ENCODE data around the gene TEN1. TPM values are rescaled to one million over a fixed set of nuclear protein-coding genes. Genes with fewer than 3 reads are reported as not detected.
A peak's percentile ranks its signal among the peaks of the same experiment; 100 is the strongest.
"Not testable (repeated sequence)": the region's sequence is repeated elsewhere in the genome, so short reads cannot be mapped to it uniquely, and the experiment has no call there.

The TEN1 gene
- polyA plus RNA-seq, 4 donors = 22.8 to 96.6 (median 54.7) TPM

- not testable (repeated sequence) for FAIRE-seq; DNase-seq; H3K9me3 ChIP-seq (ENCODE audit: control insufficient read depth in 2 of 2, insufficient read depth in 1 of 2, low read depth in 1 of 2, low read length in 1 of 2); H3K4me1 ChIP-seq (ENCODE audit: control insufficient read depth in 3 of 3, insufficient read depth in 2 of 3, low read depth in 1 of 3, low read length in 2 of 3); H3K27me3 ChIP-seq (ENCODE audit: control insufficient read depth in 3 of 3, insufficient read depth in 3 of 3, low read length in 3 of 3); H3K27ac ChIP-seq (ENCODE audit: low read depth in 1 of 3, low read length in 2 of 3); H3K4me3 ChIP-seq (ENCODE audit: low read depth in 1 of 3, low read length in 3 of 3)
- 91 to 96% (median 94%) methylated on average over 10 of the region's 10 CpGs for WGBS, 3 donors
- H3K36me3 ChIP-seq (ENCODE audit: control insufficient read depth in 3 of 3, insufficient read depth in 2 of 3, low read depth in 1 of 3, low read length in 3 of 3) = peaks cover 0 to 60% (median 17%) of the 10 kb centered on the region in 3 donors
Observed at GRCh38 chr17:75969044-75969443, 10.0 kb upstream of the TEN1 start.

GRCh38 chr17:75970011-75970523 lies 9.0 kb upstream of the TEN1 start:
- FAIRE-seq (no peak), DNase-seq (no peak)
- Histone ChIP-seq H3K4me1 (ENCODE audit: control insufficient read depth in 3 of 3, insufficient read depth in 2 of 3, low read depth in 1 of 3, low read length in 2 of 3) (peaks cover 2 to 8% (median 3%) of the 10 kb centered on the region in 3 donors), H3K4me3 (ENCODE audit: low read depth in 1 of 3, low read length in 3 of 3) (no peak overlapping the region), H3K36me3 (ENCODE audit: control insufficient read depth in 3 of 3, insufficient read depth in 2 of 3, low read depth in 1 of 3, low read length in 3 of 3) (peaks cover 0 to 65% (median 15%) of the 10 kb centered on the region in 3 donors), H3K9me3 (ENCODE audit: control insufficient read depth in 2 of 2, insufficient read depth in 1 of 2, low read depth in 1 of 2, low read length in 1 of 2) (no peaks in the 10 kb centered on the region), H3K27me3 (ENCODE audit: control insufficient read depth in 3 of 3, insufficient read depth in 3 of 3, low read length in 3 of 3) (no peaks in the 10 kb centered on the region), H3K27ac (ENCODE audit: low read depth in 1 of 3, low read length in 2 of 3) (peak overlapping the region in 2 of 3 donors; percentile 25 to 52)
- WGBS, 3 donors = 43 to 52% (median 45%) methylated on average over 4 of the region's 4 CpGs

GRCh38 chr17:75970626-75971025 lies 8.4 kb upstream of the TEN1 start:
- Histone ChIP-seq H3K27me3 (ENCODE audit: control insufficient read depth in 3 of 3, insufficient read depth in 3 of 3, low read length in 3 of 3) (no peaks in the 10 kb centered on the region), H3K4me1 (ENCODE audit: control insufficient read depth in 3 of 3, insufficient read depth in 2 of 3, low read depth in 1 of 3, low read length in 2 of 3) (peaks cover 2 to 13% (median 3%) of the 10 kb centered on the region in 3 donors), H3K27ac (ENCODE audit: low read depth in 1 of 3, low read length in 2 of 3) (peak overlapping the region in 2 of 3 donors; percentile 25 to 52), H3K4me3 (ENCODE audit: low read depth in 1 of 3, low read length in 3 of 3) (no peak overlapping the region), H3K36me3 (ENCODE audit: control insufficient read depth in 3 of 3, insufficient read depth in 2 of 3, low read depth in 1 of 3, low read length in 3 of 3) (peaks cover 0 to 67% (median 15%) of the 10 kb centered on the region in 3 donors), H3K9me3 (ENCODE audit: control insufficient read depth in 2 of 2, insufficient read depth in 1 of 2, low read depth in 1 of 2, low read length in 1 of 2) (no peaks in the 10 kb centered on the region)
- WGBS, 3 donors = 84 to 85% (median 85%) methylated on average over 7 of the region's 7 CpGs
- DNase-seq (no peak), FAIRE-seq (no peak)

- H3K4me3 ChIP-seq (ENCODE audit: low read depth in 1 of 3, low read length in 3 of 3) = peak overlapping the region in 2 of 3 donors; percentile 14 to 44
- 80 to 94% (median 82%) methylated on average over 6 of the region's 6 CpGs for WGBS, 3 donors
- peaks cover 0 to 38% (median 10%) of the 10 kb centered on the region in 3 donors for H3K36me3 ChIP-seq (ENCODE audit: control insufficient read depth in 3 of 3, insufficient read depth in 2 of 3, low read depth in 1 of 3, low read length in 3 of 3)
- FAIRE-seq; DNase-seq; H3K9me3 ChIP-seq (ENCODE audit: control insufficient read depth in 2 of 2, insufficient read depth in 1 of 2, low read depth in 1 of 2, low read length in 1 of 2); H3K27me3 ChIP-seq (ENCODE audit: control insufficient read depth in 3 of 3, insufficient read depth in 3 of 3, low read length in 3 of 3): not testable (repeated sequence)
- peak overlapping the region; percentile 27 to 92 (median 72) for H3K27ac ChIP-seq (ENCODE audit: low read depth in 1 of 3, low read length in 2 of 3)
- peaks cover 2 to 30% (median 3%) of the 10 kb centered on the region in 3 donors for H3K4me1 ChIP-seq (ENCODE audit: control insufficient read depth in 3 of 3, insufficient read depth in 2 of 3, low read depth in 1 of 3, low read length in 2 of 3)
Observed at GRCh38 chr17:75975187-75975586, 3.9 kb upstream of the TEN1 start.

- DNase-seq (no peak), FAIRE-seq (no peak)
- no peaks in the 10 kb centered on the region for H3K9me3 ChIP-seq (ENCODE audit: control insufficient read depth in 2 of 2, insufficient read depth in 1 of 2, low read depth in 1 of 2, low read length in 1 of 2)
- H3K27ac ChIP-seq (ENCODE audit: low read depth in 1 of 3, low read length in 2 of 3) = peak overlapping the region; percentile 70 to 92 (median 72)
- 16 to 50% (median 45%) methylated on average over 5 of the region's 5 CpGs for WGBS, 3 donors
- H3K4me1 ChIP-seq (ENCODE audit: control insufficient read depth in 3 of 3, insufficient read depth in 2 of 3, low read depth in 1 of 3, low read length in 2 of 3) = peaks cover 2 to 33% (median 3%) of the 10 kb centered on the region in 3 donors
- H3K27me3 ChIP-seq (ENCODE audit: control insufficient read depth in 3 of 3, insufficient read depth in 3 of 3, low read length in 3 of 3) = no peaks in the 10 kb centered on the region
- H3K4me3 ChIP-seq (ENCODE audit: low read depth in 1 of 3, low read length in 3 of 3) = peak overlapping the region in 2 of 3 donors; percentile 14 to 44
- H3K36me3 ChIP-seq (ENCODE audit: control insufficient read depth in 3 of 3, insufficient read depth in 2 of 3, low read depth in 1 of 3, low read length in 3 of 3) = peaks cover 0 to 36% (median 10%) of the 10 kb centered on the region in 3 donors
Observed at GRCh38 chr17:75975757-75976174, 3.3 kb upstream of the TEN1 start.

GRCh38 chr17:75976175-75976848 lies 2.7 kb upstream of the TEN1 start:
- Histone ChIP-seq H3K27me3 (ENCODE audit: control insufficient read depth in 3 of 3, insufficient read depth in 3 of 3, low read length in 3 of 3) (no peaks in the 10 kb centered on the region), H3K4me1 (ENCODE audit: control insufficient read depth in 3 of 3, insufficient read depth in 2 of 3, low read depth in 1 of 3, low read length in 2 of 3) (peaks cover 2 to 37% (median 3%) of the 10 kb centered on the region in 3 donors), H3K36me3 (ENCODE audit: control insufficient read depth in 3 of 3, insufficient read depth in 2 of 3, low read depth in 1 of 3, low read length in 3 of 3) (peaks cover 0 to 31% (median 9%) of the 10 kb centered on the region in 3 donors), H3K4me3 (ENCODE audit: low read depth in 1 of 3, low read length in 3 of 3) (peak overlapping the region in 2 of 3 donors; percentile 44 to 69), H3K27ac (ENCODE audit: low read depth in 1 of 3, low read length in 2 of 3) (peak overlapping the region; percentile 59 to 92 (median 66)), H3K9me3 (ENCODE audit: control insufficient read depth in 2 of 2, insufficient read depth in 1 of 2, low read depth in 1 of 2, low read length in 1 of 2) (no peaks in the 10 kb centered on the region)
- DNase-seq (peak; percentile 86 to 96), FAIRE-seq (no peak)
- 15 to 41% (median 30%) methylated on average over 9 of the region's 9 CpGs for WGBS, 3 donors

GRCh38 chr17:75979705-75980187 lies 706 bp downstream of the TEN1 start:
- WGBS, 3 donors = 1 to 3% (median 1%) methylated on average over 19 of the region's 19 CpGs
- Histone ChIP-seq H3K4me1 (ENCODE audit: control insufficient read depth in 3 of 3, insufficient read depth in 2 of 3, low read depth in 1 of 3, low read length in 2 of 3) (peaks cover 0 to 59% (median 3%) of the 10 kb centered on the region in 3 donors), H3K36me3 (ENCODE audit: control insufficient read depth in 3 of 3, insufficient read depth in 2 of 3, low read depth in 1 of 3, low read length in 3 of 3) (peaks cover 0 to 13% (median 0%) of the 10 kb centered on the region in 3 donors), H3K27me3 (ENCODE audit: control insufficient read depth in 3 of 3, insufficient read depth in 3 of 3, low read length in 3 of 3) (no peaks in the 10 kb centered on the region), H3K27ac (ENCODE audit: low read depth in 1 of 3, low read length in 2 of 3) (peak overlapping the region; percentile 92 to 98 (median 95)), H3K4me3 (ENCODE audit: low read depth in 1 of 3, low read length in 3 of 3) (peak overlapping the region; percentile 61 to 84 (median 69)), H3K9me3 (ENCODE audit: control insufficient read depth in 2 of 2, insufficient read depth in 1 of 2, low read depth in 1 of 2, low read length in 1 of 2) (no peaks in the 10 kb centered on the region)
- FAIRE-seq (no peak), DNase-seq (no peak)

- FAIRE-seq = no peak
- WGBS, 3 donors = 72 to 80% (median 74%) methylated on average over 18 of the region's 18 CpGs
- no peaks in the 10 kb centered on the region for H3K9me3 ChIP-seq (ENCODE audit: control insufficient read depth in 2 of 2, insufficient read depth in 1 of 2, low read depth in 1 of 2, low read length in 1 of 2)
- no peaks in the 10 kb centered on the region for H3K27me3 ChIP-seq (ENCODE audit: control insufficient read depth in 3 of 3, insufficient read depth in 3 of 3, low read length in 3 of 3)
- H3K4me1 ChIP-seq (ENCODE audit: control insufficient read depth in 3 of 3, insufficient read depth in 2 of 3, low read depth in 1 of 3, low read length in 2 of 3) = peaks cover 0 to 55% (median 3%) of the 10 kb centered on the region in 3 donors
- H3K4me3 ChIP-seq (ENCODE audit: low read depth in 1 of 3, low read length in 3 of 3) = peak overlapping the region in 2 of 3 donors; percentile 69 to 84
- DNase-seq = no peak
- H3K36me3 ChIP-seq (ENCODE audit: control insufficient read depth in 3 of 3, insufficient read depth in 2 of 3, low read depth in 1 of 3, low read length in 3 of 3) = peaks cover 0 to 13% (median 0%) of the 10 kb centered on the region in 3 donors
- H3K27ac ChIP-seq (ENCODE audit: low read depth in 1 of 3, low read length in 2 of 3) = peak overlapping the region; percentile 92 to 98 (median 95)
Observed at GRCh38 chr17:75980188-75981018, 1.4 kb downstream of the TEN1 start.
